Skeletal muscle satellite cell (primary cell): ENCODE measurements around the gene ALDH1A1.

ENCODE experiments used
- H3K27me3 ChIP-seq: 2 replicates; pipeline ENCODE4 v1.7.0; 2013; ENCODE audit warnings: low read length; ENCODE audit not compliant: control insufficient read depth, insufficient read depth
- H3K36me3 ChIP-seq: 2 replicates; pipeline ENCODE4 v1.7.0; 2013; ENCODE audit warnings: mild to moderate bottlenecking, control low read depth, low read length; ENCODE audit not compliant: insufficient read depth
- H3K4me1 ChIP-seq: 2 replicates; pipeline ENCODE4 v1.7.0; 2013; ENCODE audit warnings: low read length; ENCODE audit not compliant: control insufficient read depth, insufficient read depth
- H3K4me2 ChIP-seq: 2 replicates; pipeline ENCODE4 v1.7.0; 2013; ENCODE audit warnings: mild to moderate bottlenecking, low read length
- H3K4me3 ChIP-seq: 2 replicates; pipeline ENCODE4 v1.7.0; 2013; ENCODE audit warnings: low read length
- H3K9ac ChIP-seq: 2 replicates; pipeline ENCODE4 v1.7.0; 2013; ENCODE audit warnings: mild to moderate bottlenecking, low read depth, low read length, moderate library complexity
- H3K9me3 ChIP-seq: replicated peaks from 2 replicates; pipeline ENCODE4 v1.7.0; 2013; ENCODE audit warnings: mild to moderate bottlenecking, control low read depth, low read length

ALDH1A1 gene

DNA sequence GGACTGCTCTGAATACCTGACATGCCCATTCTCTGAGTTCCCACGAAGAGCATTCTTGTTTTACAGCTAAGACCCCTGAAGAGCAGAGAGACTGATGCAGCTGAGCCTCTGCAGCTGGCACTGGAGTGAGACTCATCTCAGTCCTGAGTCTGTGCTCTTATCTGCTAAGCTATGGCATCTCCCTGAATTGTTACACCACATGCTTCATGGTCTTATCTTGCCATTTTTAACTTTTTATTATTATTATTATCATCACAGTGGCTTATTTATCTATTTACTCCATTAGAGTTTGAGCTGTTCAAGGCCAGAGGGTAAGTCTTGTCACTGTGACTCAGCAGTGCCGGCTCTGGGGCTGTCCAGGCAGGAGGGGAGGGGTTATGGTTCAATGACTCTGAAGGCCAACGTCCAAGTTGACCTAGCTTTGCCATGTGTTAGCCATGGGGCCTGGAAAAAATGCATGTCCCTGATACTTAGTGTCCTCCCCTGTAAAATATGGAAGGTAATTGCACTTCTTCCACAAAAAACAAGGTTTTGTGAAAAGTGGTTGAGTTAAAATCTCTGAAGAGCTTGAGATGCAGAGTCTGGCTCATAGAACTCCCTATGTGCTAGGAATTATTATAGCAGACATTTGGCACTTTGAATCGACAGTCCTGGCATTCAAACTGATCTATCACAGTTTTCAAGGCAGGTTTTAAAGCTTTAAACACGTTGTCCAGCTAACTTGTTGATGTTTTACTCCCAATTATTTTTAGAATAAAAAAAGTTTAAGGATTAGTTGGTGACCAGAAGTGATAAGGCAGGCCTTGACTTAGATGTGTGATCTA lies 94.6 kb downstream of the ALDH1A1 start:
- no peak overlapping the region for H3K9ac ChIP-seq
- peaks cover 14% of the 10 kb centered on the region for H3K4me1 ChIP-seq
- H3K4me3 ChIP-seq: no peak overlapping the region
- no peaks in the 10 kb centered on the region for H3K9me3 ChIP-seq
- no peak overlapping the region for H3K4me2 ChIP-seq
- no peaks in the 10 kb centered on the region for H3K27me3 ChIP-seq
- no peaks in the 10 kb centered on the region for H3K36me3 ChIP-seq

DNA sequence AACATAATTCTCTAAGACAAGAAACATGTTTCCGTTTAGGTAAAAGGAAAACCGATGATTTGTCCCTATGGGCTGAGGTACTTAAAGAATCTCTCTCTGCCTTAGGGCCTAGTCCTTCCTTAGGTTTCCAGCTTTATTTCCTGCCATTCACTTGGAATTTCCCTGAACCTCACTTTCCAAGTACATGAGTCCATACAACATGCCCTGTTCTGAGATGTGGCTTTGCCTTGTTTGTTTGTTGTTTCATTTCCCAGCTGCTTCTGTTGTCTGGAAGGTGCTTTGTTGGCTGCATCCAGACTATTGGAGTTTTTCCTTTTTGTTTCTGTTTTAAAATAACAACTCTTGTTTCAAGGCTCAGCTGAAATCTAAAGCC lies 95.2 kb downstream of the ALDH1A1 start:
- no peaks in the 10 kb centered on the region for H3K27me3 ChIP-seq
- no peaks in the 10 kb centered on the region for H3K36me3 ChIP-seq
- no peak overlapping the region for H3K4me2 ChIP-seq
- no peak overlapping the region for H3K9ac ChIP-seq
- no peaks in the 10 kb centered on the region for H3K9me3 ChIP-seq
- H3K4me3 ChIP-seq: no peak overlapping the region
- peaks cover 14% of the 10 kb centered on the region for H3K4me1 ChIP-seq

DNA sequence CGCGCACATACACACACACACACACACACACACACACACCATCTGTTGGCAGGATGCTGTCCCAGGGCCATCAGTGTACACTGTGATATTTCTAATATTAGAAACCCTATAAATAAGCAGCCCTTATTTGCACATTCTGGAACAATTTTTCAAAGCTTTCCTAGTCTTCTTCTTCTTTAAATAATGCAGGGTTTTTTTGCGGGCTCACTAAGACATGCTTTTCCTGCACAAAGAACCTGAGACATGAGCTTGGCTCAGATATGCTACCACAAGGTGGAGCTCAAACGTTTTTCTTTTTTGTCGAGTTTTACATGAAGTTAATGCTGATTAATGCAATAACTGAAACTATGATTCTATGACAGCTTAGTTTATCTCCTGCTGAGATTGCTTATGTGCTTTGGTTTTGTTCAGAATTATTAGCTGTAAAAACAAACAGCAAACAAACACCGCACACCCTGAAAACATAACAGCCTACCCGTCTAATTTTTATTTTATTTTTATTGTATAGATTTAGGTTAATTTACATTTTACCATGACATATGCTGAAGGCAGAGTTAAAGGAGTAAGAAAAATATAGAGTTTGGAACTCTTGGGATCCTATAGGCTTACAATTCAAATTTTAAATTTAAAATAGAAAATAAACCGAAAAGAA lies 95.8 kb downstream of the ALDH1A1 start:
- Histone ChIP-seq H3K9me3 (no peaks in the 10 kb centered on the region), H3K9ac (no peak overlapping the region), H3K36me3 (no peaks in the 10 kb centered on the region), H3K4me1 (peaks cover 14% of the 10 kb centered on the region), H3K4me3 (no peak overlapping the region), H3K4me2 (no peak overlapping the region), H3K27me3 (no peaks in the 10 kb centered on the region)

- Histone ChIP-seq H3K36me3 (no peaks in the 10 kb centered on the region), H3K27me3 (no peaks in the 10 kb centered on the region), H3K9me3 (no peaks in the 10 kb centered on the region), H3K4me3 (no peak overlapping the region), H3K4me1 (peaks cover 14% of the 10 kb centered on the region), H3K4me2 (no peak overlapping the region), H3K9ac (no peak overlapping the region)
Measured at GRCh38 chr9:72855890-72856523, 96.8 kb downstream of the ALDH1A1 start.

GRCh38 chr9:72855321-72855720 lies 97.5 kb downstream of the ALDH1A1 start:
- H3K4me3 ChIP-seq: no peak overlapping the region
- H3K4me1 ChIP-seq: peaks cover 14% of the 10 kb centered on the region
- no peaks in the 10 kb centered on the region for H3K9me3 ChIP-seq
- no peaks in the 10 kb centered on the region for H3K27me3 ChIP-seq
- no peaks in the 10 kb centered on the region for H3K36me3 ChIP-seq
- no peak overlapping the region for H3K9ac ChIP-seq
- H3K4me2 ChIP-seq: no peak overlapping the region
